HCEC 1CT (cell line): ENCODE measurements around the gene TFR2.
A peak's percentile ranks its signal among the peaks of the same experiment; 100 is the strongest.

Experiments
- DNase-seq: peaks from one replicate; pipeline ENCODE4 v3.0.0-alpha.2; 2017

The TFR2 gene

GRCh38 chr7:100611983-100612729, 29.2 kb downstream of the TFR2 start, which contains the start of gene MOSPD3:
MOSPD3 (plus strand) TSS chr7:100612540; CDS start chr7:100612792, 252 bp downstream.
- DNase-seq, result peak; percentile 99

- DNase-seq, result no peak
Measured at GRCh38 chr7:100609958-100610357, 31.4 kb downstream of the TFR2 start.

- peak; percentile 68 for DNase-seq
Measured at GRCh38 chr7:100607111-100607510, 34.2 kb downstream of the TFR2 start.

- no peak for DNase-seq
Measured at GRCh38 chr7:100606313-100606712, 35.0 kb downstream of the TFR2 start.

GRCh38 chr7:100604976-100605911, 36.1 kb downstream of the TFR2 start:
- DNase-seq, result no peak

- DNase-seq, result peak; percentile 74
Measured at GRCh38 chr7:100604028-100604975, 37.0 kb downstream of the TFR2 start.

GRCh38 chr7:100603726-100604027, 37.7 kb downstream of the TFR2 start:
- DNase-seq, result peak; percentile 34

GRCh38 chr7:100602889-100603725, 38.2 kb downstream of the TFR2 start:
- DNase-seq, result peak; percentile 85

GRCh38 chr7:100600730-100601038, 40.7 kb downstream of the TFR2 start:
- no peak for DNase-seq

GRCh38 chr7:100599911-100600729, 41.2 kb downstream of the TFR2 start:
- no peak for DNase-seq

- DNase-seq, result no peak
Measured at GRCh38 chr7:100598425-100598824, 42.9 kb downstream of the TFR2 start.

GRCh38 chr7:100595188-100595587, 46.2 kb downstream of the TFR2 start:
- DNase-seq, result no peak

- DNase-seq, result no peak
Measured at GRCh38 chr7:100591596-100591995, 49.8 kb downstream of the TFR2 start.

GRCh38 chr7:100590077-100590737, 51.1 kb downstream of the TFR2 start:
- no peak for DNase-seq

- DNase-seq, result no peak
Measured at GRCh38 chr7:100589341-100589947, 51.9 kb downstream of the TFR2 start.

- peak; percentile 30 for DNase-seq
Measured at GRCh38 chr7:100588438-100588837, 52.9 kb downstream of the TFR2 start.

- peak; percentile 100 for DNase-seq
Measured at GRCh38 chr7:100586266-100587025, 54.9 kb downstream of the TFR2 start, which contains the start of gene FBXO24. FBXO24 (plus strand) TSS chr7:100586328; CDS start chr7:100586626, 298 bp downstream.

GRCh38 chr7:100585511-100586265, 55.7 kb downstream of the TFR2 start, which contains the start of gene LRCH4:
LRCH4 (minus strand) TSS chr7:100586129; CDS start chr7:100586100, 29 bp downstream.
- DNase-seq, result no peak
